HG02623 (cell line): ENCODE results near the gene TARBP2.

Experiments used
- ATAC-seq: cut with Tn5 transposase; IDR thresholded peaks from one replicate; pipeline ENCODE4 v1.9.1; 2021; ENCODE audit warnings: moderate library complexity; ENCODE audit not compliant: unreplicated experiment

TARBP2 gene

DNA sequence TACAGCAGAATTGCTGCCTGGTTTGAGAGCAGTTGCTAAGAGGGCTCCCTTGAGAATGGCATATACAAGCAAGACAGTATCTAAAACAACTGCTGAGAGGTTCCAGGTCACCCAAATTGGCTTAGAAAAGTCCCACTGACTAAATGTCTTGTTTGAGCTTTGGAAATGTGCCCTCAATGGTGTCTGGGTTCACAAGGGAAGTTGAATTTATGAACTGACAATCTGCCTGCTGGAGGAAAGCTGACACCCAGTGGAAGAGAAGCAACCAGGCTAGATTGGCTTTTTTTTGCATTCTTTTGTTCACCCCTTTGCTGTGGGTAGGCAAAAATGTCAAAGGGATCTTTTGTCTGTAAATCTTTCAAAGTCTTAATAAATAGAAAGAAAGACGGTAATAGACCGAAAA, 50.8 kb downstream of the TARBP2 start:
- ATAC-seq: no peak

DNA sequence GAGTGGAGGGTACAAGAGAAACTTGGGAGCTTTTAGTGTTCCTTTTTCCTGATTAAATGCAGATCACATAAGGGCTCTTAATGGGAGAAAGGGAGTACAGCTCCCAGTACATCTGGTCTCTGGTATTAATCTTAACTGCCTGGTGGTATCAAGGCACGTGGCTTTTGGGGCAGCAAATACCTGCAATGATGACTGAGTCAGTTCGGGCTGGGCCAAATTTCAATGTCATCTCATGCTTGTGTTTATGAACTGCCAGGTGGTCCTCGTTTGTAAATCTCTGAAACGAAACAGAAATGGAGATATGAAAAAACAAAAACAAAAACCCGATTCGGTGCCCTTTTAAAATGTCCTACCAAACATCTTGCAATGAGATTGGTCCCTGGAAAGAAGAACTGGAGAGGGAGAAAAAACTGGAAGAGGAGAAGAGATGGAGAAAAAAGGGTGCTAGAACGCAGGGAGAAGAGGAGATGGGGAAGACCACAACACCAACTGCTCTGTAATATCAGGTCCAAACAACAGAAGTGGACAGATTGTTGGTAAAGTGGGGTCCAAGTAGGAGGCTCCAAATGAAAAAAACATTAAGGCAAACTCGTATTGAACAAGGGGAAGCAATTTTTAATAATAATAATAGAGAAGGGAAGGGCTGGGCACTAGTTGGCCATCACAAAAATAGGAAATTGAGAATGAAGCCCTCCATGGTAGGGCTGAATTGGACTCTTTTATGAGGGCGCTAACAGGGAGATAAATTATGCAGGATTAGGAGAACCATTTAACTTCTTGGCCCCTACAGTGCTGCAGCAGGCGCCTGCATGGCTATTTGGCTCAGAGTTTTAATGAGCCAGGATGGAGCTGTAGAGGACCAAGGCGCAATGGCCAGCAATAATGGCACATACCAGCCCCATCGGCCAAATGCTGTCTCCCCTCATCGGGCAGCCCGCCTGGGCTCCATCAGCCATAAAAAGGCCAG, 51.6 kb downstream of the TARBP2 start:
- no peak for ATAC-seq
